DND-41 (cell line): ENCODE results near the gene KRTAP2-4.
"Not testable (repeated sequence)": the region's sequence is repeated elsewhere in the genome, so short reads cannot be mapped to it uniquely, and the experiment has no call there.

Experiments used
- ATAC-seq: fragments of 200-7000 bp; cut with Tn5 transposase; 3 replicates; pipeline ENCODE4 v1.9.1; 2021; ENCODE audit warnings: low read depth; ENCODE audit not compliant: insufficient read depth
- DNase-seq: peaks from one replicate; pipeline ENCODE4 v3.0.0-alpha.2; 2020
- H2AFZ ChIP-seq: 2 replicates; pipeline ENCODE4 v1.6.0; 2012; ENCODE audit warnings: low read depth, low read length
- H3K27ac ChIP-seq: 2 replicates; pipeline ENCODE4 v1.5.1; 2012; ENCODE audit warnings: low read length, inconsistent platforms
- H3K27me3 ChIP-seq: fragments of 200-600 bp; sonication (generic); 2 replicates; pipeline ENCODE4 v1.6.0; 2012; ENCODE audit warnings: low read length, mild to moderate bottlenecking, inconsistent platforms; ENCODE audit not compliant: insufficient read depth, poor library complexity
- H3K36me3 ChIP-seq: 2 replicates; pipeline ENCODE4 v1.5.1; 2012; ENCODE audit warnings: low read length, inconsistent platforms; ENCODE audit not compliant: insufficient read depth
- H3K4me1 ChIP-seq: 2 replicates; pipeline ENCODE4 v1.5.1; 2012; ENCODE audit warnings: mild to moderate bottlenecking, low read length; ENCODE audit not compliant: insufficient read depth
- H3K4me2 ChIP-seq: 2 replicates; pipeline ENCODE4 v1.6.0; 2012; ENCODE audit warnings: mild to moderate bottlenecking, moderate library complexity, low read length, inconsistent platforms; ENCODE audit not compliant: insufficient read depth
- H3K4me3 ChIP-seq, 2 experiments: fragments of 200-600 bp in 1 of 2; shearing (Covaris generic) in 1 of 2; 2 replicates each; pipeline ENCODE4 v1.5.1; 2012 to 2016; ENCODE audit warnings: inconsistent platforms in 2 of 2, low read length in 2 of 2, mild to moderate bottlenecking in 2 of 2, low read depth in 1 of 2, moderate library complexity in 1 of 2
- H3K79me2 ChIP-seq: 2 replicates; pipeline ENCODE4 v1.6.0; 2012; ENCODE audit warnings: low read length, inconsistent platforms; ENCODE audit not compliant: insufficient read depth
- H3K9ac ChIP-seq: 2 replicates; pipeline ENCODE4 v1.6.0; 2012; ENCODE audit warnings: low read depth, mild to moderate bottlenecking, inconsistent platforms, low read length, moderate library complexity
- H3K9me3 ChIP-seq: 2 replicates; pipeline ENCODE4 v1.5.1; 2012; ENCODE audit warnings: low read length, moderate library complexity, mild to moderate bottlenecking, inconsistent platforms; ENCODE audit not compliant: insufficient read depth, severe bottlenecking
- H4K20me1 ChIP-seq: 2 replicates; pipeline ENCODE4 v1.6.0; 2012; ENCODE audit warnings: low read length; ENCODE audit not compliant: insufficient read depth
- CTCF ChIP-seq: IDR thresholded peaks from 2 replicates; pipeline ENCODE4 v1.5.1; 2012; ENCODE audit warnings: borderline replicate concordance, low read length, moderate library complexity, mild to moderate bottlenecking; ENCODE audit not compliant: poor library complexity, severe bottlenecking; ENCODE audit errors: extremely low read depth
- EZH2 ChIP-seq: IDR thresholded peaks from 3 replicates; pipeline ENCODE4 v1.6.1; 2012; ENCODE audit warnings: borderline replicate concordance, low read depth, mild to moderate bottlenecking, moderate library complexity, low read length, inconsistent platforms; ENCODE audit not compliant: severe bottlenecking

The KRTAP2-4 gene

GRCh38 chr17:41065829-41066624, at the start of gene KRTAP2-4:
Gene KRTAP2-4 (minus strand): TSS chr17:41065879. CDS start chr17:41065845, 34 bp downstream.
- TF ChIP-seq EZH2 (no peak), CTCF (no peak)
- H3K4me3 ChIP-seq = no peak within 1 kb of the TSS
- H3K36me3 ChIP-seq = no peaks in the 10 kb centered on the region
- H3K27me3 ChIP-seq = no peaks in the 10 kb centered on the region
- H3K4me2 ChIP-seq = no peak within 1 kb of the TSS
- H3K9ac ChIP-seq = no peak within 1 kb of the TSS
- no peaks in the 10 kb centered on the region for H3K9me3 ChIP-seq
- no peak for ATAC-seq
- no peak for DNase-seq
- H2AFZ ChIP-seq = no peak within 1 kb of the TSS
- no peaks in the 10 kb centered on the region for H3K79me2 ChIP-seq
- no peaks in the 10 kb centered on the region for H3K4me1 ChIP-seq
- H4K20me1 ChIP-seq = no peaks in the 10 kb centered on the region
- no peak within 1 kb of the TSS for H3K27ac ChIP-seq

GRCh38 chr17:41111151-41111885, 45.6 kb upstream of the KRTAP2-4 start:
- H3K4me2 ChIP-seq = no peak overlapping the region
- H3K79me2 ChIP-seq = no peaks in the 10 kb centered on the region
- H2AFZ ChIP-seq = no peak overlapping the region
- peaks cover 1% of the 10 kb centered on the region for H3K27me3 ChIP-seq
- DNase-seq (no peak), ATAC-seq (no peak)
- no peak overlapping the region for H3K27ac ChIP-seq
- H4K20me1 ChIP-seq = no peaks in the 10 kb centered on the region
- no peak overlapping the region for H3K9ac ChIP-seq
- TF ChIP-seq EZH2 (no peak), CTCF (no peak)
- H3K4me1 ChIP-seq = no peaks in the 10 kb centered on the region
- no peak overlapping the region for H3K4me3 ChIP-seq
- peaks cover 14% of the 10 kb centered on the region for H3K9me3 ChIP-seq
- H3K36me3 ChIP-seq = no peaks in the 10 kb centered on the region

GRCh38 chr17:41108728-41109386, 43.2 kb upstream of the KRTAP2-4 start:
- H3K9me3 ChIP-seq = peaks cover 14% of the 10 kb centered on the region
- not testable (repeated sequence) for H3K36me3 ChIP-seq, H3K4me2 ChIP-seq, H3K79me2 ChIP-seq, H3K9ac ChIP-seq, H4K20me1 ChIP-seq, H3K4me3 ChIP-seq, DNase-seq, H2AFZ ChIP-seq, ATAC-seq, H3K27ac ChIP-seq, H3K4me1 ChIP-seq, H3K27me3 ChIP-seq
